Stimulated activated naive CD4-positive, alpha-beta T cell treated with Interleukin-2 at 50 U/mL for 16 hours (primary cell): ENCODE data around the gene COQ9.

ENCODE experiments used
- DNase-seq: peaks from one replicate; lab custom pipeline; 2025; lab: John Stamatoyannopoulos, UW

Gene COQ9

GRCh38 chr16:57473176-57473840 lies 26.0 kb downstream of the COQ9 start:
- DNase-seq = no peak

- DNase-seq = no peak
Observed at GRCh38 chr16:57473906-57474305, 26.6 kb downstream of the COQ9 start.

GRCh38 chr16:57474671-57475661 lies 27.7 kb downstream of the COQ9 start:
- no peak for DNase-seq

- DNase-seq = peak; percentile 62
Observed at GRCh38 chr16:57475711-57476339, 28.5 kb downstream of the COQ9 start.

- no peak for DNase-seq
Observed at GRCh38 chr16:57476546-57477410, 29.5 kb downstream of the COQ9 start.

GRCh38 chr16:57477531-57478202 lies 30.4 kb downstream of the COQ9 start:
- DNase-seq = no peak

- no peak for DNase-seq
Observed at GRCh38 chr16:57478396-57479204, 31.3 kb downstream of the COQ9 start.

- DNase-seq = no peak
Observed at GRCh38 chr16:57479205-57479975, 32.1 kb downstream of the COQ9 start.

- no peak for DNase-seq
Observed at GRCh38 chr16:57479976-57480753, 32.9 kb downstream of the COQ9 start.

GRCh38 chr16:57480754-57481230 lies 33.5 kb downstream of the COQ9 start:
- DNase-seq = no peak

- DNase-seq = no peak
Observed at GRCh38 chr16:57481421-57481820, 34.1 kb downstream of the COQ9 start.

- no peak for DNase-seq
Observed at GRCh38 chr16:57482845-57483545, 35.7 kb downstream of the COQ9 start.

- no peak for DNase-seq
Observed at GRCh38 chr16:57483725-57484514, 36.6 kb downstream of the COQ9 start.

- no peak for DNase-seq
Observed at GRCh38 chr16:57484515-57485005, 37.3 kb downstream of the COQ9 start.

GRCh38 chr16:57485091-57485915 lies 38.0 kb downstream of the COQ9 start:
- no peak for DNase-seq
